DOHH2 (cell line): ENCODE measurements around the gene TXNL4B.

Source experiments
- H3F3A ChIP-seq: fragments of 200-600 bp; sonication (generic), shearing (Covaris generic); 2 replicates; pipeline ENCODE4 v1.6.0; 2016; ENCODE audit warnings: antibody characterized with exemption, mild to moderate bottlenecking; ENCODE audit not compliant: control insufficient read depth, insufficient read depth
- H3K27ac ChIP-seq: fragments of 200-600 bp; sonication (generic); 2 replicates; pipeline ENCODE4 v1.5.1; 2014; ENCODE audit warnings: low read depth, mild to moderate bottlenecking, low read length, moderate library complexity
- H3K27me3 ChIP-seq: fragments of 200-600 bp; sonication (generic); 2 replicates; pipeline ENCODE4 v1.6.1; 2014; ENCODE audit warnings: mild to moderate bottlenecking, low read length, mixed read lengths; ENCODE audit not compliant: control insufficient read depth
- H3K36me3 ChIP-seq: fragments of 200-600 bp; sonication (generic); 2 replicates; pipeline ENCODE4 v1.6.1; 2014; ENCODE audit warnings: mild to moderate bottlenecking, low read length, moderate library complexity, mixed read lengths; ENCODE audit not compliant: control insufficient read depth
- H3K4me1 ChIP-seq: fragments of 200-600 bp; sonication (generic); 2 replicates; pipeline ENCODE4 v1.6.1; 2014; ENCODE audit warnings: mild to moderate bottlenecking, low read length, mixed read lengths; ENCODE audit not compliant: control insufficient read depth
- H3K4me2 ChIP-seq: fragments of 200-600 bp; sonication (generic); 2 replicates; pipeline ENCODE4 v1.6.0; 2014; ENCODE audit warnings: mild to moderate bottlenecking, low read length, moderate library complexity
- H3K4me3 ChIP-seq: fragments of 200-600 bp; sonication (generic); 2 replicates; pipeline ENCODE4 v1.5.1; 2014; ENCODE audit warnings: mild to moderate bottlenecking, low read length, mixed read lengths
- H3K79me2 ChIP-seq: fragments of 200-600 bp; sonication (generic); 2 replicates; pipeline ENCODE4 v1.6.1; 2014; ENCODE audit warnings: mild to moderate bottlenecking, low read length, mixed read lengths; ENCODE audit not compliant: control insufficient read depth
- H3K9me2 ChIP-seq: fragments of 200-600 bp; sonication (generic); replicated peaks from 2 replicates; pipeline ENCODE4 v1.6.1; 2014; ENCODE audit warnings: mild to moderate bottlenecking, low read length, mixed read lengths; ENCODE audit not compliant: control insufficient read depth
- H3K9me3 ChIP-seq: fragments of 200-600 bp; sonication (generic); 2 replicates; pipeline ENCODE4 v1.6.1; 2014; ENCODE audit warnings: antibody characterized with exemption, low read length, mixed read lengths; ENCODE audit not compliant: control insufficient read depth, insufficient read depth
- H4K20me1 ChIP-seq: fragments of 200-600 bp; sonication (generic); 2 replicates; pipeline ENCODE4 v1.6.0; 2014; ENCODE audit warnings: low read depth, mild to moderate bottlenecking, antibody characterized with exemption, low read length, moderate library complexity; ENCODE audit not compliant: control insufficient read depth, insufficient read depth
- CTCF ChIP-seq: fragments of 200-600 bp; sonication (generic); IDR thresholded peaks from one replicate; pipeline ENCODE4 v1.5.1; 2014; ENCODE audit warnings: antibody characterized with exemption, mild to moderate bottlenecking, low read depth, low read length; ENCODE audit not compliant: poor library complexity, severe bottlenecking
- EZH2phosphoT487 ChIP-seq: fragments of 200-600 bp; sonication (generic); IDR thresholded peaks from 2 replicates; pipeline ENCODE4 v1.6.1; 2017; ENCODE audit warnings: borderline replicate concordance, mild to moderate bottlenecking, antibody characterized with exemption, low read length, moderate library complexity, mixed read lengths

The TXNL4B gene

GRCh38 chr16:72042157-72042660 lies 51.2 kb downstream of the TXNL4B start:
- Histone ChIP-seq H3K27me3 (no peaks in the 10 kb centered on the region), H3K4me1 (no peaks in the 10 kb centered on the region), H3K27ac (no peak overlapping the region), H3K79me2 (no peaks in the 10 kb centered on the region), H3K4me3 (no peak overlapping the region), H3K9me2 (no peaks in the 10 kb centered on the region), H3K9me3 (no peaks in the 10 kb centered on the region), H3K4me2 (no peak overlapping the region), H3F3A (no peaks in the 10 kb centered on the region), H4K20me1 (no peaks in the 10 kb centered on the region), H3K36me3 (no peaks in the 10 kb centered on the region)
- TF ChIP-seq EZH2phosphoT487 (no peak), CTCF (no peak)

GRCh38 chr16:72036098-72036497 lies 57.3 kb downstream of the TXNL4B start:
- TF ChIP-seq EZH2phosphoT487 (no peak), CTCF (no peak)
- no peaks in the 10 kb centered on the region for H3K9me2 ChIP-seq
- no peaks in the 10 kb centered on the region for H3K36me3 ChIP-seq
- no peaks in the 10 kb centered on the region; the same call in 1 of the 2 replicates for H3K27me3 ChIP-seq
- no peaks in the 10 kb centered on the region for H3K4me1 ChIP-seq
- H3K79me2 ChIP-seq: no peaks in the 10 kb centered on the region
- no peak overlapping the region for H3K27ac ChIP-seq
- no peak overlapping the region for H3K4me3 ChIP-seq
- no peak overlapping the region for H3K4me2 ChIP-seq
- no peaks in the 10 kb centered on the region for H4K20me1 ChIP-seq
- H3F3A ChIP-seq: no peaks in the 10 kb centered on the region
- H3K9me3 ChIP-seq: no peaks in the 10 kb centered on the region
